ENCODE results near the gene BST1. TPM values are rescaled to one million over a fixed set of nuclear protein-coding genes. Genes with fewer than 3 reads are reported as not detected.

Gene BST1
- total RNA-seq, 8 experiments from 2014 or later: 0.79 to 4.5 (median 1.2) TPM

DNA sequence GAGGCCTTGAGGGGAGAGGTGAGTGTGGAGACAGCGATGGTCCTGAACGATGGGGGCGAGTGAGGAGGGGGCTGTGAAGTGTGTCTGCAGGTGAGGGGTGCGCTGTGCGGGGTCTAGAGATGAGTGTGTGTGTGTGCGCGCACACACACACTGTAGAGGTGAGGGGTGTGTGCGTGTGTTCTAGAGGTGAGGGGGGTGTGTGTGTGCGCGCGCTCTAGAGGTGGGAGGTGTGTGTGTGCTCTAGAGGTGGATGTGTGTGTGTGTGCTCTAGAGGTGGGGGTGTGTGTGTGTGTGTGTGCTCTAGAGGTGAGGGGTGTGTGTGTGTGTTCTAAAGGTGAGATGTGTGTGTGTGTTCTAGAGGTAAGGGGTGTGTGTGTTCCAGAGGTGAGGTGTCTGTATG is 574 bp downstream of the BST1 start:
- Histone ChIP-seq H3K4me3 (no peak overlapping the region), H3K27ac (no peak overlapping the region), H3K4me1 (replicated peaks in 1 of 2) (no peaks in the 10 kb centered on the region)
- no CpG with 5 or more reads among the region's 11 CpGs for WGBS, 10 experiments
- ATAC-seq (replicated peaks in 6 of 8): no peak
- in situ Hi-C loops (cut with MboI; ENCODE audit: low pct_unique_long_range_greater_than_20kb in 2 of 9, low sequenced_read_pairs in 9 of 9, unreplicated experiment in 9 of 9): no loop called here

DNA sequence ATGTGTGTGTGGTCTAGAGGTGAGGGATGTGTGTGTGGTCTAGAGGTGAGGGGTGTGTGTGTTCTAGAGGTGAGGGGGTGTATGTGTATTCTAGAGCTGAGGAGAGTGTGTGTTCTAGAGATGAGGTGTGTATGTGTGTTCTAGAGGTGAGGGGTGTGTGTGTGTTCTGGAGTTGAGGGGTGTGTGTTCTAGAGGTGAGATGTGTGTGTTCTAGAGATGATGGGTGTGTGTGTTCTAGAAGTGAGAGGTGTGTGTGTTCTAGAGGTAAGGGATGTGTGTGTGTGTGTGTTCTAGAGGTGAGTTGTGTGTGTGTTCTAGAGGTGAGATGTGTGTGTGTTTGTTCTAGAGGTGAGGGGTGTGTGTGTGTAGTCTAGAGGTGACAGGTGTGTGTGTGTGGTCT is 1.3 kb downstream of the BST1 start:
- Histone ChIP-seq H3K27ac (no peak overlapping the region), H3K4me3 (no peak overlapping the region), H3K4me1 (replicated peaks in 1 of 2) (no peaks in the 10 kb centered on the region)
- ATAC-seq (replicated peaks in 6 of 8): no peak
- in situ Hi-C loops (cut with MboI; ENCODE audit: low pct_unique_long_range_greater_than_20kb in 2 of 9, low sequenced_read_pairs in 9 of 9, unreplicated experiment in 9 of 9): no loop called here

DNA sequence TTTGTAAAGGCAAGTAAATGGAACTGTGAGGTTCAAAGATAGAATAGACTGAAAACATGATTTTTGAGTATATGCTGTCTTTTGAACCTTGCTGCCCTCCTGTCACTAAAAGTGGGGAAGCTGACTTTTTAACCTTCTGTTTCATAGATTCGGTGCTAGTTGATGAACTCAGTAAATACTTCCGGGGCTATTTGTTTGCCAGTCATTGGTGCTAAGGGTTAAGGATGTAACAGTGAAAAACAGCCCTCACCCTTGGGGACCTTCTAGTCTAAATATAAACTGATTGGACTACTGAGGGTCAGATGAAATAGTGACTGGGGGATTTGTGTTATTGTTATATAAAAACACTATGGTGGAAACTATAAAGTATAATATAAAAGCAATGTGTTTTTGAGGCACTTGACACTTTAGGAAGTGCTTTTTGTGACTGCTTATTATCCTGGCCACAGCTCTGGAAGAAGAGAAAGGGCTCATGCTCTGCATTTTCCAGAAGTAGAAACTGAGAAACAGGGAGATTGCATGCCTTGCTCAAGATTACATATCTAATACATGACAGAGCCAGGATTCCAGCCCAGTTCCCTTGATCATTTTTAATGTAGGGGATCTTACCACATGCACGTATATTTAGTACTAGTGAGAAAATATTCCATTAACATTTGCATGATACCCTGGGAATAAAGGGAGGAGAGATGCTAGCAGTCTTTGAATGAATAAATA is 3.9 kb downstream of the BST1 start:
- Histone ChIP-seq H3K4me3 (no peak overlapping the region), H3K4me1 (replicated peaks in 1 of 2) (peaks cover 0 to 4% of the 10 kb centered on the region in 2 donors), H3K27ac (no peak overlapping the region)
- in situ Hi-C loops (cut with MboI; ENCODE audit: low pct_unique_long_range_greater_than_20kb in 2 of 9, low sequenced_read_pairs in 9 of 9, unreplicated experiment in 9 of 9): no loop called here
- no peak for ATAC-seq (replicated peaks in 6 of 8)
- 0 to 100% (median 57%) methylated on average over 1 to 3 of the region's 3 CpGs; no CpG with 5 or more reads in 3 of the 10 experiments for WGBS, 10 experiments

DNA sequence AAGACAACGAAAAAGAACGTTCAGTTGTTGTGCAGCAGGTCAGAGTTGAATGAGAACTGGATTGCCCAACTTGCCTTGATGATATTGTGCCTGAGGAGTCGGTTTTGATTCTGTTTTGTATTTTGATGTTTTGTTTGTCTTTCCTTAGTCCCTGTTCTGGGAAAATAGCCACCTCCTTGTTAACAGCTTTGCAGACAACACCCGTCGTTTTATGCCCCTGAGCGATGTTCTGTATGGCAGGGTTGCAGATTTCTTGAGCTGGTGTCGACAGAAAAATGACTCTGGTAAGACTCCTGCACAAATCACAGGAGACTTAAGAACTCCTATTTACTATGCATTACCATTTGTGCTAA is 4.5 kb downstream of the BST1 start:
- Histone ChIP-seq H3K4me3 (no peak overlapping the region), H3K4me1 (replicated peaks in 1 of 2) (peaks cover 0 to 4% of the 10 kb centered on the region in 2 donors), H3K27ac (no peak overlapping the region)
- whole genome bisulfite sequencing, 10 experiments: 0 to 67% (median 46%) methylated on average over 2 to 7 of the region's 7 CpGs
- in situ Hi-C loops (cut with MboI; ENCODE audit: low pct_unique_long_range_greater_than_20kb in 2 of 9, low sequenced_read_pairs in 9 of 9, unreplicated experiment in 9 of 9): no loop called here
- ATAC-seq (replicated peaks in 6 of 8): peak in 3 of 8 experiments; percentile 70 to 87 (median 76)

DNA sequence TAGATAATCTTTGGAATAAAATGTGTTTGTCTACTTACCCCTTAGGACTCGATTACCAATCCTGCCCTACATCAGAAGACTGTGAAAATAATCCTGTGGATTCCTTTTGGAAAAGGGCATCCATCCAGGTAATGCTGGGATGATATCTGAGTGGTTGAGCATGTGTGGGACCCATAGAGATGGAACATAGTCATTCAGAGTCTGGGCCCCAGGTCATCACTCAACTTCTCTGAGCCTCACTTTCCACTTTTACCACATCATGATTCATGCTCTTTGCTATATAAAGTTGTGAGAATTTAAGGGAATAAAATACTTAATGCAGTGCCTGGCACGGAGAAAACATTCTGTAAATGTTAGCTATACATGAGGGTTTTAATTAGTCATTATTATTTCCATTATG is 8.9 kb downstream of the BST1 start:
- ATAC-seq (replicated peaks in 6 of 8): no peak
- WGBS, 10 experiments: 33 to 100% (median 69%) methylated on average over 1 to 2 of the region's 2 CpGs; no CpG with 5 or more reads in 3 of the 10 experiments
- H3K27ac ChIP-seq: no peak overlapping the region
- H3K4me1 ChIP-seq (replicated peaks in 1 of 2): peaks cover 0 to 4% of the 10 kb centered on the region in 2 donors
- H3K4me3 ChIP-seq: no peak overlapping the region
- in situ Hi-C loops (cut with MboI; ENCODE audit: low pct_unique_long_range_greater_than_20kb in 2 of 9, low sequenced_read_pairs in 9 of 9, unreplicated experiment in 9 of 9): no loop called here

DNA sequence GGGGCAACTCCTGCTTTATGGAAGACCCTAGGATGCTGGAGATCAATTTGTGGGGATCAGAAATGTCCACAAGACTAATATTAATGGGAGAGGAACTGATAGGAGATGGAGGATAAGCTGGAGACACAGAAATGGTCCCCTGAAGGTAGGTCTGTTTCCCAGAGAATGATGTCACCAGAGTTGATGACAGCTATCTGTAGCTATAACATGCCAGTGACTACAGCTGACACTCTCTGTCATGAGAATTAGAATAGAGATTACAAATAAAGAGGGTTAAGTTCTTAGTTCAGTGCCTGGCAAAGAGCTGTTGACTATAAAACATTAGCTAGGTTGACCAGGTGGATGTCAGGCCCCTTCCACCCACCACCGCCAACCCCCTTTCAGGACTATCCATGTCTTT is 9.3 kb downstream of the BST1 start:
- Histone ChIP-seq H3K4me1 (replicated peaks in 1 of 2) (peaks cover 0 to 4% of the 10 kb centered on the region in 2 donors), H3K4me3 (no peak overlapping the region), H3K27ac (no peak overlapping the region)
- 86 to 89% methylated on average over 1 of the region's 1 CpG; no CpG with 5 or more reads in 8 of the 10 experiments for WGBS, 10 experiments
- in situ Hi-C loops (cut with MboI; ENCODE audit: low pct_unique_long_range_greater_than_20kb in 2 of 9, low sequenced_read_pairs in 9 of 9, unreplicated experiment in 9 of 9): no loop called here
- ATAC-seq (replicated peaks in 6 of 8): no peak

DNA sequence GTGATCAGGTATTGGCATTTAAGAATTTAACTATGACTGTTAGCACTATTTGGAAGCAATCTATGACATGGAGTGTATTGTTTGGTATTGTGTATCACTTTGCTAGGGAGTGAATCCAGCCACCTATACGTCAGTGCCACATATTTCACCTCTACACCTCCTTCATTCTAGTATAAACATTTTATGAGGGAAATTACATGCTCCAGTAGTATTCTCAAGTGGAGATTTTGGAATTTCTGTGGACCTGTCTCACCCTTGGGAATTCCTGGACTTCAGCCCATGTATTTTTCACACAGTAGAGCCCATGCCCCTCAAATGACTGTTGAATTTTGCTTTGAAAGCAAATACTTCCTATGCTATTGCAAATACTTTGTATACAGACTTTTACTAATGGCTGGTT is 11.3 kb downstream of the BST1 start:
- Histone ChIP-seq H3K4me3 (no peak overlapping the region), H3K4me1 (replicated peaks in 1 of 2) (peaks cover 0 to 4% of the 10 kb centered on the region in 2 donors), H3K27ac (no peak overlapping the region)
- no peak for ATAC-seq (replicated peaks in 6 of 8)
- in situ Hi-C loops (cut with MboI; ENCODE audit: low pct_unique_long_range_greater_than_20kb in 2 of 9, low sequenced_read_pairs in 9 of 9, unreplicated experiment in 9 of 9): no loop called here
- WGBS, 10 experiments: 60 to 100% (median 100%) methylated on average over 1 of the region's 1 CpG; no CpG with 5 or more reads in 6 of the 10 experiments

DNA sequence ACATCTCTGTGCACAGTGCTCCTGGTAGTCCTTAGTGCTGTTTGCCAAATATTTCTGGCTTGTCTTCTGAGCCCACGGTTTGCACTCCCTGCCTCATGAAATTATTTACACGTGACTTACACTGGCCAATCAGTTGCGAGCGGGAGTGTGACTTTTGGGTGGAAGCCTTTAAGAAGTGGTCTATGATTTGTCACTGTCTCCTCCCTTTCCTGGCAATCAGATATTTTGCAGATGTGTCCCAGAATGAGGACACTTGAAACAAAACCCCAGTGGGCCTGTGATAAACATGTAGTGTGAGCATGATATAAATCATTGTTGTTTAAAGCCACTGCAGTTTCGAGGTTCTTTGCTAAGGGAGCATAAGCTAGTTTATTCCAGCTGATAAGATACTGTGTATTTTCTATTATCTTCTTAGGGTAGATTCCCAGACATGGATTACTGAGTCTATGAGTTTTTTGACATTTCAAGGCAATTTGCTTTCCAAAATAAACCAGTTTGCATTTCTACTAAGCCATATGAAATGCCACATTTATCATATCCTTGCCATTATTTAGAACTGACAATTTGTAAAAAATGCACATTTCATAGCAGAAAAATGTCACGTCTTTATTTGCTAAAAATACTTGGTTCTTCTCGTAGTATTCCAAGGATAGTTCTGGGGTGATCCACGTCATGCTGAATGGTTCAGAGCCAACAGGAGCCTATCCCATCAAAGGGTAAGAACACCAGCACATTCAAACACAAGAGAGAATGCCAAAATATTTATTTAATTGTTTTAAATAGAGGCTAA is 12.0 kb downstream of the BST1 start:
- H3K4me3 ChIP-seq: no peak overlapping the region
- ATAC-seq (replicated peaks in 6 of 8): peak in 5 of 8 experiments; percentile 38 to 89 (median 80)

DNA sequence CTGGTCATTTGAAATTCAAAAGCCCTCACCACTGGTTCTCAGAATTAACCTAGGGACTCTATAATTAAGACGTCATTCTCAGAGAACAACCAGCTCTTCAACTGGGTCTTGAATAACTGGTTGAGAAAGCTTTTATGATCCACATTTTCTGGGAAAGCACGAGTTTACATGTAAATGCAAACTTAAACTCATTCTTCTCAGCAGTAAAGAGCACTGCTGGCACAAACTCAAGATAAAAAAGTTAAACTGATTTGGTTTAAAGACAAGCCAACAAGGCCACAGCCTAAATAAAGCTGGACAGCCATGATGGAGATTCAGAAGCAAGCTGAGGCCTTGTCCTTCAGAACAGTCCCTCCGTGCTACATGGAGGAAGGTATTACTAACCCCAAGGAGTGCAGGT is 13.2 kb downstream of the BST1 start:
- Histone ChIP-seq H3K27ac (no peak overlapping the region), H3K4me3 (no peak overlapping the region), H3K4me1 (replicated peaks in 1 of 2) (no peaks in the 10 kb centered on the region)
- in situ Hi-C loops (cut with MboI; ENCODE audit: low pct_unique_long_range_greater_than_20kb in 2 of 9, low sequenced_read_pairs in 9 of 9, unreplicated experiment in 9 of 9): no loop called here
- 14 to 87% (median 44%) methylated on average over 1 to 3 of the region's 3 CpGs; no CpG with 5 or more reads in 1 of the 10 experiments for WGBS, 10 experiments
- ATAC-seq (replicated peaks in 6 of 8): no peak

More for the DNA sequence above, 12.0 kb downstream of the BST1 start:
- Histone ChIP-seq H3K27ac (no peak overlapping the region), H3K4me1 (replicated peaks in 1 of 2) (no peaks in the 10 kb centered on the region)
- WGBS, 10 experiments: 8 to 88% (median 72%) methylated on average over 1 to 8 of the region's 8 CpGs
- in situ Hi-C loops (cut with MboI; ENCODE audit: low pct_unique_long_range_greater_than_20kb in 2 of 9, low sequenced_read_pairs in 9 of 9, unreplicated experiment in 9 of 9): no loop called here

DNA sequence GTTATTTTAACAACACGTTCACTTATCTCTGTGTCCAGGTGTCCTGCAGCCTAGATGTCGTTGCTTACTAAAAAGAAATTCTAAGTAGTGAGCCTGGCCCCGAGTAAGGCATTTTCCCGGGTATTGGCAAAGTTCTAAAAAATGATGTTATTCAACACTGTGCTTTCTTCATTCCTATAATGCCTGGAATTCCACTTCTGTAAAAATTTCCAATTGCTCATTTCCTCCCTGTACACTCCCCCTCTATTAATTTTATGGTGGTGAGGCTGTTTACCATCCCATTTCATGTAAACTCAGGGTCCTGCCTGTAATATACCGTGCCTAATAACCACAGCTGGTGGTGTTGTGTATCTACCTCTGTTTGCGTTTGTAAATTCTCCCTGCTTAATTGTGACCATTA is 14.2 kb downstream of the BST1 start:
- ATAC-seq (replicated peaks in 6 of 8): peak in 1 of 8 experiments; percentile 26
- no peak overlapping the region for H3K4me3 ChIP-seq
- in situ Hi-C loops (cut with MboI; ENCODE audit: low pct_unique_long_range_greater_than_20kb in 2 of 9, low sequenced_read_pairs in 9 of 9, unreplicated experiment in 9 of 9): no loop called here

DNA sequence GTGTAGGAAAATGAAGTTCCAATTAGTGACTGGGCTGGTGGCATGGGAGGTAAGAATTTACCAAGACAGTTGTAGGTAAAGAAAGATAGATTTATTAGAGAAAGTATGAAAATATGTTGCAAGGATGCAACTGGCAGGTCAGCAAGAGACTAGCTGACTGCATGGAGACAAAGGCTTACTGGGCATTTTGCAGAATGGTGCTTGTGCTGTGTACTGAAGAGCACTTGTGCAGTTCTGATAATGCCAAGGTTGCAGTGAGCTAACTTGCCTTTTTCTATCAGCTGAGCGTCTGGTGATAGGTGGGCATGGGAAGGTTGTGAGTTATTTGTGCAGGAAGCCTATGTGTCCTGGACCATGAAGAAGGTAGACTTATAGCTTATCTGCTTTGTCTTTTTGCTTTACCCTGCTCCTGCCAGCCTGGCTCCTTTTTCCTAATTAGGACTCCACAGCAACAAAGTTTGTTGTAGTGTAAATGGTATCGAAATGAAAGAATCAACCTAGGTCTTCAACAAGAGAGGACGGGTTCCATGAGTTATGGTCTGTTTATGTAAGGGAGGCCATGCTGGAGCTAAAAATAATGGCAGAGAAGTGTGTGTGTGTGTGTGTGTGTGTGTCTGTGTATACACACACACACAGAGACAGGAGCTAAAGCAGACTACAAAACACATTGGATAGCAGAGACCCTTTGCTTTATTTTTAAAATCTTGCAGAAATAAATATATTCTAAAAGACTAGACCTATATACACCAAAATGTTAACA is 15.0 kb downstream of the BST1 start:
- Histone ChIP-seq H3K4me1 (replicated peaks in 1 of 2) (no peaks in the 10 kb centered on the region), H3K4me3 (no peak overlapping the region), H3K27ac (no peak overlapping the region)
- in situ Hi-C loops (cut with MboI; ENCODE audit: low pct_unique_long_range_greater_than_20kb in 2 of 9, low sequenced_read_pairs in 9 of 9, unreplicated experiment in 9 of 9): no loop called here
- WGBS, 10 experiments: 17 to 100% (median 90%) methylated on average over 1 to 3 of the region's 3 CpGs; no CpG with 5 or more reads in 3 of the 10 experiments
- peak in 3 of 8 experiments; percentile 32 to 90 (median 37) for ATAC-seq (replicated peaks in 6 of 8)

More for the DNA sequence above, 14.2 kb downstream of the BST1 start:
- H3K4me1 ChIP-seq (replicated peaks in 1 of 2): no peaks in the 10 kb centered on the region
- H3K27ac ChIP-seq: no peak overlapping the region
- WGBS, 10 experiments: 26 to 100% (median 73%) methylated on average over 1 to 6 of the region's 6 CpGs; no CpG with 5 or more reads in 2 of the 10 experiments

DNA sequence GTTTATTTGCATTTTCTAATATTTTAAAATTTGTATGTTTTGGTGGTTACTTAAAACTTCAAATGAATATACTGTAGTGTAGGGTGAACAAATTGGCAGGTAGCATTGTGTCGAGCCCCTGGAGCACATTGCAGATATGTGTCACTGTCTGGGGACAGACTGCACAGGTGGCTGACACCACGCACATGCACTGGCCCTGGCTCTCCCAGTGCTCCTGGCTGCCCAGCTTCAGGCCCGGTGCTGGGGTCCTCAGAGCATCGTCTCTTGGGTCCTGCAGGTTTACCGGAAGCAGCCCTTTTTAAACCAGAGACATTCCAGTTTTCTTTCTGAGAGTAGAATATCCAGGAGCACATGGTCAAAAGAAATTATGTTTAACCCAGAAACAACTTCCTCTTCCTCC is 15.6 kb downstream of the BST1 start:
- in situ Hi-C loops (cut with MboI; ENCODE audit: low pct_unique_long_range_greater_than_20kb in 2 of 9, low sequenced_read_pairs in 9 of 9, unreplicated experiment in 9 of 9): no loop called here
- no peak overlapping the region for H3K4me3 ChIP-seq
- WGBS, 10 experiments: 40 to 100% (median 87%) methylated on average over 1 to 4 of the region's 5 CpGs; no CpG with 5 or more reads in 2 of the 10 experiments
- ATAC-seq (replicated peaks in 6 of 8): no peak
- no peak overlapping the region for H3K27ac ChIP-seq
- H3K4me1 ChIP-seq (replicated peaks in 1 of 2): no peaks in the 10 kb centered on the region

DNA sequence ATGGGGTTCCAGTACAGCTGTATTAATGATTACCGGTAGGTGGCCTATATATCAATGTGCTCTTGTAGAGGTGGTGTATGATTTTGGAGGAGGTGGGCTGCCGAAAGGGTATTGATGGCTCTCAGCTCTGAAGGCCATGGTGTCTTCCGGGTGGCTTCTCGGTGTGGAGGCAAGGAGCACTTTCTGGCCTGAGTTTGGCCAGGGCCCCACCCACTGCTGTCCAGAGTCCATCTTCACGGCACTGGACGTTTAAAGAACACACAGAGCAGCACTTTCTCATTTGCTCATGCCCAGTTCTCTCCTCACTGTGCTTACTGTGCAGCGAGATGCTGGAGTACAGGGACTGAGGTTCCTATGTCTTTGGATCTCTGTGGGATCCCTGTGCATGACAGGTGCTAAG is 16.1 kb downstream of the BST1 start:
- no peaks in the 10 kb centered on the region for H3K4me1 ChIP-seq (replicated peaks in 1 of 2)
- no peak overlapping the region for H3K4me3 ChIP-seq
- no peak overlapping the region for H3K27ac ChIP-seq
- 50 to 100% (median 86%) methylated on average over 1 to 4 of the region's 7 CpGs; no CpG with 5 or more reads in 2 of the 10 experiments for WGBS, 10 experiments
- no peak for ATAC-seq (replicated peaks in 6 of 8)
- in situ Hi-C loops (cut with MboI; ENCODE audit: low pct_unique_long_range_greater_than_20kb in 2 of 9, low sequenced_read_pairs in 9 of 9, unreplicated experiment in 9 of 9): no loop called here

All from motor neuron (in vitro differentiated cells).